SH-SY5Y (cell line): Measurements from ENCODE around the gene SYNE3.

Experiments
- GATA2 ChIP-seq: IDR thresholded peaks from 2 replicates; pipeline ENCODE4 v1.6.1; 2011; ENCODE audit warnings: mild to moderate bottlenecking, low read depth, low read length
- GATA3 ChIP-seq: IDR thresholded peaks from 2 replicates; pipeline ENCODE4 v1.6.1; 2011; ENCODE audit warnings: low read depth, mild to moderate bottlenecking, low read length, moderate library complexity

- no peak for TF ChIP-seq GATA2
- TF ChIP-seq GATA3: no peak
Observed at GRCh38 chr14:95488376-95489213, 27.9 kb downstream of the SYNE3 start.
